HG03175 (cell line): ENCODE results near the gene TEX13A.

Experiments used
- ATAC-seq: cut with Tn5 transposase; IDR thresholded peaks from one replicate; pipeline ENCODE4 v1.9.1; 2021; ENCODE audit warnings: mild to moderate bottlenecking, moderate library complexity; ENCODE audit not compliant: unreplicated experiment

Gene TEX13A

GRCh38 chrX:105179644-105180043 lies 40.9 kb downstream of the TEX13A start:
- no peak for ATAC-seq

DNA sequence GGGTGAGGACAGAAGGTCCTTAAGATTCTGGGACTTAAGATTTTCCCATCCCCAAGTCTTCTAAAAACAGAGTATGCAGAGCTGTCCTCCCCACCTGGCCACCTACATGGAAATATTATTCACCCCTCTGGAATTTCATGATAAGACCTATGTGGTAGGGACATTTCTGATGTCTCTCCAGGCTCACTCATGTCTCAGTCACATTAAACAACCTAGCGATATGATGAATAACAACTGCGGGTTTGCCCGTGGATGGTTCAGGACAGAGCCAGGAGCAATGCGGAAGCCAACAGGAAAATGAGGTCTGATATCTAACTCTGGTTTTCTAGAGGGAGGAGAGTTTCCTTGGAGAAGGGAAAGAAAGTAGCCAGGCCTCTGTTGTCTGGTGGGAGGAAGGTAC lies 47.4 kb downstream of the TEX13A start:
- ATAC-seq = no peak
